HCT116 (cell line): ENCODE data around the gene RNF175.

Experiments
- EZH2 ChIP-seq: fragments of 200-600 bp; sonication (generic); IDR thresholded peaks from 2 replicates; pipeline ENCODE4 v1.6.1; 2017; ENCODE audit warnings: antibody characterized with exemption, mixed run types
- JUND ChIP-seq: IDR thresholded peaks from 2 replicates; pipeline ENCODE4 v1.6.1; 2012
- POLR2A ChIP-seq: IDR thresholded peaks from 2 replicates; pipeline ENCODE4 v1.7.0; 2011; ENCODE audit warnings: borderline replicate concordance; ENCODE audit not compliant: insufficient read depth, insufficient read length; ENCODE audit errors: extremely low read depth
- TF ChIP-seq, protein P1 (sequence below), 3 experiments: fragments of 200-600 bp in 1 of 3; sonication (generic) in 1 of 3; IDR thresholded peaks in 2 of 3; conservative IDR thresholded peaks in 1 of 3; 2 replicates each; pipeline ENCODE4 v1.5.1; 2012 to 2017; ENCODE audit warnings: low read depth in 2 of 3, low read length in 2 of 3, antibody characterized with exemption in 1 of 3, borderline replicate concordance in 1 of 3, control low read depth in 1 of 3, mild to moderate bottlenecking in 1 of 3, mixed read lengths in 1 of 3, mixed run types in 1 of 3, moderate library complexity in 1 of 3; ENCODE audit not compliant: insufficient read depth in 1 of 3

DNA sequence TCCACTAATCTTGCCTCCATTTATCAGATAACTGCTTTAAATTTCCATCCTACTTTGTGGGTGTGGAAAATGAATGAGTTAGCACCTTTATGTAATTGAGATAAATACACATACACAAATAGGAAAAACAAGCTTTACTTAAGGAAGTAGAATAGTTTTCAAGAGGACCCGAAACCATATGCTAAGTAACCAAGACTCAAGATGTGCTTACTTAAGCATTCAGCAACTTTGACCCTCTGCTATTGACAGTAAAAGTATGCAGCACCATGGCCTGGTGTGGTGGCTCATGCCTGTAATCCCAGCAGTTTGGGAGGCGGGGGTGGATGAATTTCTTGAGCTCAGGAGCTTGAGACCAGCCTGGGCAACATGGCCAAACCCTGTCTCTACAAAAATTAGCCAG is 29.9 kb downstream of the RNF175 start:
- no peak for TF ChIP-seq JUND
- TF ChIP-seq, protein P1, sequence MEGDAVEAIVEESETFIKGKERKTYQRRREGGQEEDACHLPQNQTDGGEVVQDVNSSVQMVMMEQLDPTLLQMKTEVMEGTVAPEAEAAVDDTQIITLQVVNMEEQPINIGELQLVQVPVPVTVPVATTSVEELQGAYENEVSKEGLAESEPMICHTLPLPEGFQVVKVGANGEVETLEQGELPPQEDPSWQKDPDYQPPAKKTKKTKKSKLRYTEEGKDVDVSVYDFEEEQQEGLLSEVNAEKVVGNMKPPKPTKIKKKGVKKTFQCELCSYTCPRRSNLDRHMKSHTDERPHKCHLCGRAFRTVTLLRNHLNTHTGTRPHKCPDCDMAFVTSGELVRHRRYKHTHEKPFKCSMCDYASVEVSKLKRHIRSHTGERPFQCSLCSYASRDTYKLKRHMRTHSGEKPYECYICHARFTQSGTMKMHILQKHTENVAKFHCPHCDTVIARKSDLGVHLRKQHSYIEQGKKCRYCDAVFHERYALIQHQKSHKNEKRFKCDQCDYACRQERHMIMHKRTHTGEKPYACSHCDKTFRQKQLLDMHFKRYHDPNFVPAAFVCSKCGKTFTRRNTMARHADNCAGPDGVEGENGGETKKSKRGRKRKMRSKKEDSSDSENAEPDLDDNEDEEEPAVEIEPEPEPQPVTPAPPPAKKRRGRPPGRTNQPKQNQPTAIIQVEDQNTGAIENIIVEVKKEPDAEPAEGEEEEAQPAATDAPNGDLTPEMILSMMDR (IDR thresholded peaks at IDR 0.05 in 2 of 3, conservative IDR thresholded peaks at IDR 0.05 in 1 of 3; ENCODE audit: borderline replicate concordance in 1 of 3, insufficient read depth in 1 of 3, low read depth in 2 of 3, low read length in 2 of 3) = no peak
- TF ChIP-seq POLR2A = no peak
- TF ChIP-seq EZH2 = no peak
